GM12865 (cell line): ENCODE data around the gene HM13.
"Not testable (repeated sequence)": the region's sequence is repeated elsewhere in the genome, so short reads cannot be mapped to it uniquely, and the experiment has no call there.

Experiments used
- DNase-seq: peaks from one replicate; pipeline ENCODE4 v3.0.0; 2010; ENCODE audit warnings: low read depth
- H3K4me3 ChIP-seq: 2 replicates; pipeline ENCODE4 v1.5.1; 2011; ENCODE audit warnings: mild to moderate bottlenecking, low read depth, low read length, control low read depth
- TF ChIP-seq, protein P1 (sequence below): IDR thresholded peaks from 2 replicates; pipeline ENCODE4 v1.5.1; 2011; ENCODE audit warnings: low read length, control low read depth, low read depth, inconsistent platforms; ENCODE audit not compliant: insufficient read depth; ENCODE audit errors: missing control alignments

The HM13 gene, protein sequence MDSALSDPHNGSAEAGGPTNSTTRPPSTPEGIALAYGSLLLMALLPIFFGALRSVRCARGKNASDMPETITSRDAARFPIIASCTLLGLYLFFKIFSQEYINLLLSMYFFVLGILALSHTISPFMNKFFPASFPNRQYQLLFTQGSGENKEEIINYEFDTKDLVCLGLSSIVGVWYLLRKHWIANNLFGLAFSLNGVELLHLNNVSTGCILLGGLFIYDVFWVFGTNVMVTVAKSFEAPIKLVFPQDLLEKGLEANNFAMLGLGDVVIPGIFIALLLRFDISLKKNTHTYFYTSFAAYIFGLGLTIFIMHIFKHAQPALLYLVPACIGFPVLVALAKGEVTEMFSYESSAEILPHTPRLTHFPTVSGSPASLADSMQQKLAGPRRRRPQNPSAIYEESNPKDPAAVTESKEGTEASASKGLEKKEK

DNA sequence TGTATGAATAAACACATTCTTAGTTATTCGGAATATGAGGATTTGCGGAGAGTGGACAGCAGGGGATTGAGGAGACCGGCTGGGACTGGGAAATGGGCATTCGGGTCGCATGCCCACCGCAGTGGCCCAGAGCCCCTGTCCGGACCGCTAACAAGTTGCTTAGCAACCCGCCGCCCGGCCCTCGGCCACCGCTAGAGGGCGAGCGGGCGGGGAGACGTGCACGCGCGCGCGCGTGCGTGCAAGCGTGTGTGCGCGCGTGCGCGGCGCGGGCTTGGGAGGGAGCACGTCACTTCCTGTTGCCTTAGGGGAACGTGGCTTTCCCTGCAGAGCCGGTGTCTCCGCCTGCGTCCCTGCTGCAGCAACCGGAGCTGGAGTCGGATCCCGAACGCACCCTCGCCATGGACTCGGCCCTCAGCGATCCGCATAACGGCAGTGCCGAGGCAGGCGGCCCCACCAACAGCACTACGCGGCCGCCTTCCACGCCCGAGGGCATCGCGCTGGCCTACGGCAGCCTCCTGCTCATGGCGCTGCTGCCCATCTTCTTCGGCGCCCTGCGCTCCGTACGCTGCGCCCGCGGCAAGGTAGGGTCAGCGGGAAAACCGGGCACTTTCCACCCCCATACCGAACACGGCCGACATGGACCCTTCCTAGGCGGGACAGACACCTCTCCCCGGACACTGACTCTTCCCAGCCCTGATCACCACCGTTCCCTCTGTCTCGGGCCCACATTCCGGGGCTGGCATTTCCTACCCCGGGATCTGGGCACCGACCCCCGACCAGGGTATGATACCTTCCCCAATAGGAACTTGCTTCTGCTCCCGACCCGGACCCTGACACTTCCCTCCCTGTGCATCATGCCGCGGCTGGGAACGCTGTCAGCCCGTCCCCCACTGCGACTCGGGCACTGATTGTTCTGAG is at the start of gene HM13:
HM13 (plus strand) TSS at position 289 of the 918 bp plus-strand sequence; CDS start at position 399, 110 bp downstream.
- peak within 1 kb of the TSS; percentile 93 for H3K4me3 ChIP-seq
- TF ChIP-seq, protein P1, sequence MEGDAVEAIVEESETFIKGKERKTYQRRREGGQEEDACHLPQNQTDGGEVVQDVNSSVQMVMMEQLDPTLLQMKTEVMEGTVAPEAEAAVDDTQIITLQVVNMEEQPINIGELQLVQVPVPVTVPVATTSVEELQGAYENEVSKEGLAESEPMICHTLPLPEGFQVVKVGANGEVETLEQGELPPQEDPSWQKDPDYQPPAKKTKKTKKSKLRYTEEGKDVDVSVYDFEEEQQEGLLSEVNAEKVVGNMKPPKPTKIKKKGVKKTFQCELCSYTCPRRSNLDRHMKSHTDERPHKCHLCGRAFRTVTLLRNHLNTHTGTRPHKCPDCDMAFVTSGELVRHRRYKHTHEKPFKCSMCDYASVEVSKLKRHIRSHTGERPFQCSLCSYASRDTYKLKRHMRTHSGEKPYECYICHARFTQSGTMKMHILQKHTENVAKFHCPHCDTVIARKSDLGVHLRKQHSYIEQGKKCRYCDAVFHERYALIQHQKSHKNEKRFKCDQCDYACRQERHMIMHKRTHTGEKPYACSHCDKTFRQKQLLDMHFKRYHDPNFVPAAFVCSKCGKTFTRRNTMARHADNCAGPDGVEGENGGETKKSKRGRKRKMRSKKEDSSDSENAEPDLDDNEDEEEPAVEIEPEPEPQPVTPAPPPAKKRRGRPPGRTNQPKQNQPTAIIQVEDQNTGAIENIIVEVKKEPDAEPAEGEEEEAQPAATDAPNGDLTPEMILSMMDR, result peak; percentile 94
- DNase-seq, result peak; percentile 96

DNA sequence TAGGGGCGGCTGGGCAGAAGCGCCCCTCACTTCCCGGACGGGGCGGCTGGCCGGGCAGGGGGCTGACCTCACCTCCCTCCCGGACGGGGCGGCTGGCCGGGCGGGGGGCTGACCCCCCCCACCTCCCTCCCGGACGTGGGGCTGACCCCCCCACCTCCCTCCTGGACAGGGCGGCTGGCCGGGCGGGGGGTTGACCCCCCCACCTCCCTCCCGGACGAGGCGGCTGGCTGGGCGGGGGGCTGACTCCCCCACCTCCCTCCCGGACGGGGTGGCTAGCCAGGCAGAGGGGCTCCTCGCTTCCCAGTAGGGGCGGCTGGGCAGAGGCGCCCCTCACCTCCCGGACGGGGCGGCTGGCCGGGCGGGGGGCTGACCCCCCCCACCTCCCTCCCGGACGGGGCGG is 43.3 kb upstream of the HM13 start:
- H3K4me3 ChIP-seq, DNase-seq: not testable (repeated sequence)

DNA sequence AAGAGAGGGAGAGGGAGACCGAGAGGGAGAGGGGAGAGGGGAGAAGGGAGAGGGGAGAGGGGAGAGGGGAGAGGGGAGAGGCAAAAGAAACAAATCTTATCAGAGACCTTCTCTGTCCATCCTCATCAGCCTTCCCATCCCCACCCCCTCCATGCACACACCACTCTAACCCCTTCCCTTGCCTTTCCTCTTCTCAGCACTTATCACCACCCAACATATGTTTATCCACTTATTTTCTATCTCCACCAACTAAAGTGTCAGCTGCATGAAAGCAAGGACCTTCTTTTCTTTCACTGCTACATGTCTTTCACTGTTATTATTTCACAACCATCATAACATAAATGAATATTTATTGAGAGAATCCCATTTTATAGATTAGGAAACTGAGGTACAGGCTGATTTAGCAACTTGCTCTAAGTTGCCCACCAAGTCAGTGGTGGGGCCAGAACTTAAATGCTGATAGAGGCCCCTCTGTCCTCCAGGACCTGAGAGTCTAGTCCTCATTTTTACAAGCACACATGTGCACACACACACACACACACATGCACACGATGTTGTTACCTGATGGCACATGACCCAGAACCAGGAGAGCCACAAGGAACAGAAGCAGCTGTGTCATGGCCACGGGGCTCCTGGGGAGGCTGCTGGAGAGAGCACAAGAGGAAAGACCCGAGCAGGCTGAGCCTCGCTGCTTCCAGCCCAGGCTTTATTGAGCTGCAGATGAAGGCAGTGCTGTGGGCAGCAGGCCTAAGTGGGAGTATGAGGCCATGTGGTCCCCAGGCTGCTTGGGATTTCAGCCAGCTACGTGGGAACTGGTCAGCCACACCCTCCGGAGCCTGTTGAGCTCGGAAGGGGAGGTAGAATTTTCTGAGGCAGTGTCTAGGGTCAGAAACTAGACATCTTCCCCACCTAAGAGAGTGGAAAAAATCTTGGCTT is 41.6 kb upstream of the HM13 start:
- H3K4me3 ChIP-seq, result no peak overlapping the region
- TF ChIP-seq, protein P1, result no peak
- no peak for DNase-seq

DNA sequence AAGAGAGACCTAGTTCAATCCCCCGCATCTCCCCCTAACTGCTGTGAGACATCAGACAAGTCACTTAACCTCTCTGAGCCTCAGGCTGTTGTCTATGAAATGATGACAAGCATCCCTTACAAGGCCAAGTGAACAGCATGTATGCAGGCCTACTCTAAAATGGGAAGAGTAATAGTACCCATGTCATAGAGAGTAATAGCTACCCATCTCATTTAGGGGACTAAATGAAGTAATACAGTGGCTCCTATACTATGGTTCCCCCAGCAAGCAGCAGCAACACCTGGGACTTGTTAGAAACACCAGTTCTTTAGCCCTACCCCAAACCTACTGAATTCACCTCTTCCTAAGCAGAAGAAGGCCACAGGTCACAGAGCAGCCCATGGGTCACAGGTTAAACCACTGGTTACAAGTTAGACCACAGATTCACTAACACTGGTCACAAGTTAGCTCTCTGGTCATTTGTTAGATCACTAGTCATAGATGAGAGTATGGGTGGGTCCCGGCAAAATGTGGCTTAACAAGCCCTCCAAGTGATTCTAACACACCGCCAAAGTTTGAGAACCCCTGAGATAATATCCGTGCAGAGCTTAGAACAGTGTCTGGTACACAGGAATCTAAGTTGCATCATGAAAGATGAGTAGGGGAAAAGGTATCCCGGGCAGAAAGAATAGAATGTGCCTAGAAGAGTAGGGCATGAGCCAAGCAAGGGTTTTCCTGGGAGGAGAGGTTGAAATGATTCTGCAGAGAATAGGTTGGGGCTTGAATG is 40.7 kb upstream of the HM13 start:
- no peak for DNase-seq
- TF ChIP-seq, protein P1, result no peak
- H3K4me3 ChIP-seq, result no peak overlapping the region

DNA sequence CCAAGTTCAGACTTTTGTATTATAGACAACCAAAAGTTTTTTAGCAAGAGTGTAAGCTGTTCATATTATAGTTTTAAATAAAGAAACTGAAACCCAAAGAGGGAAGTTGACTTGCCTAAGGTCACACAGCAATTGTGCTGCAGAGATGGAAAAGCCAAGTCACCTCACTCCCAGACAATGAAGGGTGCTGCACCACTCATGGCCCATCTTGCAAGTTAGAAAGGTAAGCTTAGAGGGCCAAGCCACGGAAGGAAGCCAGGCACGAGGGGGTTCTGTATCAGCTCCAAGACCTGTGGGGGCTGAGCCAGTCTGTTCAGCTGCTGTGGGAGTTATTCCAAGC is 40.2 kb upstream of the HM13 start:
- H3K4me3 ChIP-seq, result no peak overlapping the region
- TF ChIP-seq, protein P1, result no peak
- peak; percentile 29 for DNase-seq

DNA sequence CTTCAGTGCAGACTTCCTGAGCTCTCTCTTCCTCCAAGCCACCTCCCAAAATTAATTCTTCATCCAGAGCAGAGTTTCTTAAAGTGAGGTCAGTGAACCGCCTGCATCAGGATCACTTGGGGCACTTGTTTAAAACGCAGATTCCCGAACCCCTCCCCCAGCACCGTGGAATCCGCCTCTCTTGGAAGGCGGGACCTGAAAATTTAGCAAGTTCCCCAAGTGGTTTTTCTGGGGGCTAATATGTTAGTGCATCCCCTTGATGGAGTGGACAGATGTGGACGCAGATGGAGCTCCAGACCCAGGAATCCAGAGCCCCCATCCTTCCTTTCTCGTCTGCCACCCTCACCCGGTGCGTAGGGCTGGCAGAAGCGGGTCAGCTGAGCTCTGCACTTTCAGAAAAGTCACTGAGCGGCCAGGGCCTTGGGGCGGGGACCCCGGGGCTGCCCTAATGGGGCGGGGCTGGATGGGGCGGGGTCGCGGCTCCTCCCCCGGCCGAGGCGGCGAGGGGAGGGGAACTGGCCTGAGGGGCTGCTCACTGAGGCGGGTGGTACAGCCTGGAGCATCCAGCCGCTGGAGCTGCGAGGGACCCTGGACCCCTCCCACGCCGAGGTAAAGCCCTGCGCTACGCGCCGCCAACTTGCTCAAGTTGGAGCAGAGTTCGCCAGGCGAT is 39.3 kb upstream of the HM13 start, which contains the start of the genes DEFB124 and REM1:
DEFB124 (minus strand) TSS at position 370 of the 670 bp plus-strand sequence. CDS start 2,114 bp downstream, outside the sequence.
REM1 (plus strand) TSS at position 531 of the 670 bp plus-strand sequence. CDS start 1,158 bp downstream, outside the sequence.
- TF ChIP-seq, protein P1, result no peak
- H3K4me3 ChIP-seq, result no peak within 1 kb of the TSS

More for the DNA sequence above, 39.3 kb upstream of the HM13 start, which contains the start of the genes DEFB124 and REM1:
- DNase-seq, result no peak
